Mesenchymal stem cell (in vitro differentiated cells and primary cell): ENCODE results near the gene GAREM1.
A peak's percentile ranks its signal among the peaks of the same experiment; 100 is the strongest.

ENCODE experiments used
- DNase-seq: peaks from one replicate; pipeline ENCODE4 v3.0.0-alpha.2; 2013
- H2AFZ ChIP-seq: one replicate; pipeline ENCODE4 v1.6.1; 2013; ENCODE audit warnings: low read depth, mild to moderate bottlenecking, control low read depth, inconsistent platforms, low read length, moderate library complexity
- H2AK5ac ChIP-seq: 2 replicates; pipeline ENCODE4 v1.6.1; 2013; ENCODE audit warnings: low read length, moderate library complexity, mild to moderate bottlenecking, inconsistent platforms; ENCODE audit not compliant: severe bottlenecking
- H2BK120ac ChIP-seq: one replicate; pipeline ENCODE4 v1.6.1; 2013; ENCODE audit warnings: low read depth, mild to moderate bottlenecking, inconsistent platforms, low read length, moderate library complexity
- H2BK12ac ChIP-seq, 2 experiments: one replicate each; pipeline ENCODE4 v1.6.1; 2013; ENCODE audit warnings: inconsistent platforms in 2 of 2, low read length in 2 of 2, mild to moderate bottlenecking in 2 of 2, moderate library complexity in 2 of 2, control low read depth in 1 of 2
- H2BK15ac ChIP-seq: one replicate; pipeline ENCODE4 v1.6.1; 2013; ENCODE audit warnings: mild to moderate bottlenecking, low read depth, inconsistent platforms; ENCODE audit not compliant: poor library complexity, severe bottlenecking
- H2BK5ac ChIP-seq: 2 replicates; pipeline ENCODE4 v1.6.1; 2013; ENCODE audit warnings: low read depth, mild to moderate bottlenecking, low read length, control low read depth, inconsistent platforms; ENCODE audit not compliant: poor library complexity, severe bottlenecking
- H3K14ac ChIP-seq, 2 experiments: one replicate each; pipeline ENCODE4 v1.6.1; 2013; ENCODE audit warnings: inconsistent platforms in 2 of 2, low read length in 2 of 2, control low read depth in 1 of 2, mild to moderate bottlenecking in 1 of 2, moderate library complexity in 1 of 2
- H3K18ac ChIP-seq, 2 experiments: one replicate each; pipeline ENCODE4 v1.6.1; 2013; ENCODE audit warnings: inconsistent platforms in 2 of 2, low read length in 2 of 2, control low read depth in 1 of 2, low read depth in 1 of 2, mild to moderate bottlenecking in 1 of 2
- H3K23ac ChIP-seq, 2 experiments: one replicate each; pipeline ENCODE4 v1.6.1; 2013; ENCODE audit warnings: inconsistent platforms in 2 of 2, low read length in 2 of 2, mild to moderate bottlenecking in 2 of 2, moderate library complexity in 2 of 2, control low read depth in 1 of 2
- H3K27ac ChIP-seq: 2 replicates; pipeline ENCODE4 v1.5.1; 2013; ENCODE audit warnings: mild to moderate bottlenecking, moderate library complexity, low read length, control low read depth, inconsistent platforms; ENCODE audit not compliant: poor library complexity, severe bottlenecking
- H3K27me3 ChIP-seq, 2 experiments: 2 replicates each; pipeline versions ENCODE4 v1.6.1 to v1.7.0; 2013; ENCODE audit warnings: low read length in 2 of 2, mild to moderate bottlenecking in 2 of 2, moderate library complexity in 2 of 2, control low read depth in 1 of 2, inconsistent platforms in 1 of 2; ENCODE audit not compliant: control insufficient read depth in 1 of 2, insufficient read depth in 1 of 2
- H3K36me3 ChIP-seq, 2 experiments: 2 replicates each; pipeline versions ENCODE4 v1.6.1 to v1.7.0; 2013; ENCODE audit warnings: low read length in 2 of 2, control low read depth in 1 of 2, inconsistent platforms in 1 of 2, low read depth in 1 of 2, mild to moderate bottlenecking in 1 of 2; ENCODE audit not compliant: insufficient read depth in 2 of 2, control insufficient read depth in 1 of 2
- H3K4ac ChIP-seq, 2 experiments: one replicate each; pipeline ENCODE4 v1.6.1; 2013; ENCODE audit warnings: inconsistent platforms in 2 of 2, low read length in 2 of 2, mild to moderate bottlenecking in 2 of 2, moderate library complexity in 2 of 2, control low read depth in 1 of 2, low read depth in 1 of 2
- H3K4me1 ChIP-seq: 2 replicates; pipeline ENCODE4 v1.6.1; 2013; ENCODE audit warnings: low read depth, low read length, control low read depth; ENCODE audit not compliant: control insufficient read depth, insufficient read depth
- H3K4me2 ChIP-seq: 2 replicates; pipeline ENCODE4 v1.6.1; 2013; ENCODE audit warnings: low read length, mild to moderate bottlenecking, inconsistent platforms; ENCODE audit not compliant: poor library complexity, severe bottlenecking
- H3K4me3 ChIP-seq, 2 experiments: 2 replicates each; pipeline versions ENCODE4 v1.5.1 to v1.7.0; 2013; ENCODE audit warnings: low read length in 2 of 2, mild to moderate bottlenecking in 2 of 2, control low read depth in 1 of 2, low read depth in 1 of 2; ENCODE audit not compliant: insufficient read depth in 1 of 2
- H3K79me1 ChIP-seq: replicated peaks from 2 replicates; pipeline ENCODE4 v1.6.1; 2013; ENCODE audit warnings: mild to moderate bottlenecking, control low read depth, low read length, inconsistent platforms; ENCODE audit not compliant: poor library complexity, severe bottlenecking
- H3K9ac ChIP-seq: 2 replicates; pipeline ENCODE4 v1.7.0; 2013; ENCODE audit warnings: mild to moderate bottlenecking, low read length, moderate library complexity
- H3K9me3 ChIP-seq: 2 replicates; pipeline ENCODE4 v1.7.0; 2013; ENCODE audit warnings: mild to moderate bottlenecking, low read length; ENCODE audit not compliant: control insufficient read depth
- H4K8ac ChIP-seq: one replicate; pipeline ENCODE4 v1.6.1; 2013; ENCODE audit warnings: inconsistent platforms, mild to moderate bottlenecking, low read length, moderate library complexity
- H4K91ac ChIP-seq: one replicate; pipeline ENCODE4 v1.6.1; 2013; ENCODE audit warnings: mild to moderate bottlenecking, low read length, inconsistent platforms
- WGBS: methylation state at CpG from one replicate; pipeline ENCODE4 v1.1.7; 2013; ENCODE audit warnings: mixed read lengths; 5-methylcytosine and 5-hydroxymethylcytosine counted together

Gene GAREM1

GRCh38 chr18:32373505-32373904, 97.2 kb downstream of the GAREM1 start:
- H3K4me1 ChIP-seq = peaks cover 2% of the 10 kb centered on the region
- no peak overlapping the region for H3K23ac ChIP-seq
- no peak overlapping the region for H3K4me3 ChIP-seq
- H2AFZ ChIP-seq = no peak overlapping the region
- H3K9ac ChIP-seq = no peak overlapping the region
- no peak overlapping the region for H3K4ac ChIP-seq
- H3K18ac ChIP-seq = no peak overlapping the region
- no peak overlapping the region for H4K8ac ChIP-seq
- no peak overlapping the region for H4K91ac ChIP-seq
- no peak overlapping the region for H2BK5ac ChIP-seq
- H3K4me2 ChIP-seq = no peak overlapping the region
- no peak overlapping the region for H3K14ac ChIP-seq
- no peaks in the 10 kb centered on the region for H3K9me3 ChIP-seq
- H3K36me3 ChIP-seq = no peaks in the 10 kb centered on the region
- H2BK120ac ChIP-seq = no peak overlapping the region
- H3K79me1 ChIP-seq = peaks cover 7% of the 10 kb centered on the region
- H2AK5ac ChIP-seq = no peak overlapping the region
- H2BK15ac ChIP-seq = peak overlapping the region; percentile 86
- H3K27me3 ChIP-seq = no peaks in the 10 kb centered on the region
- 99% methylated on average over 4 of the region's 4 CpGs for WGBS
- no peak overlapping the region for H2BK12ac ChIP-seq
- no peak overlapping the region for H3K27ac ChIP-seq
- no peak for DNase-seq

DNA sequence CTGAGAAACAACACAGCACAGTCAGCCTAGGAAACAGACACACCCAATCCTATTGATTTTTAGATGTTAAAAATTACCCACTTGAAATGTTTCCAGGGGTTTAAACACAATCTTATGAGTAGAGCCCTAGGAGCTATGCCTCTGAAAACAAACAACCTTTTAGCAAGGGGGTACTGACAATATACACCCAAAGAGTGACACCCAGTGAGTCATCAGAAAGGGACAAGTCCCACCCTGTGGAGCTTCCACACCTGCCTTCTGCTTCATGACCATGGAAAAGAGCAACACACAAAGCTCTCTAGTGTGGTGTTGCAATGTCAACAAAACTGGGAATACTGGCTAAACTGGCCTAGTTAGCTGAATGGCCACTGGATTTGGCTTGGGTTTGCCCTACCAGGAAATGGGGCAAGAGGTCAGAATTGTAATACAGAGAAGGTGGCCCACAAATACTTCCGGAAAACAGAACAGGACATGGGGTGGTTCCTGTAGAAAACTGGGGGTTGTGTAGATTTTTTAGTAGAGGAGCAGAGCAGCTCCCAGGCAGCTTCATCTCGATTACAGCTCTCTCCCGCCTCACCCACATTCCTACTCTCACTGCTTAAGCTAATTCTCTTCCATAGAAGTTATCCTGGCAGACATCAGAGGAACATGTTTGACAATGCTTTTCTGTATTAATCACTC, 98.2 kb downstream of the GAREM1 start:
- WGBS = 100% methylated on average over 2 of the region's 3 CpGs
- peak overlapping the region in 1 of 2 experiments; percentile 67 for H2BK12ac ChIP-seq
- no peak overlapping the region for H4K8ac ChIP-seq

GRCh38 chr18:32372047-32372380, 98.7 kb downstream of the GAREM1 start:
- no peak overlapping the region for H2AK5ac ChIP-seq
- no peaks in the 10 kb centered on the region for H3K36me3 ChIP-seq

More for the DNA sequence above, 98.2 kb downstream of the GAREM1 start:
- no peak overlapping the region for H3K27ac ChIP-seq
- peaks cover 7% of the 10 kb centered on the region for H3K79me1 ChIP-seq
- H3K9me3 ChIP-seq = no peaks in the 10 kb centered on the region
- no peaks in the 10 kb centered on the region for H3K36me3 ChIP-seq
- no peak for DNase-seq
- no peak overlapping the region for H4K91ac ChIP-seq
- H3K4me1 ChIP-seq = peaks cover 2% of the 10 kb centered on the region
- H2BK5ac ChIP-seq = no peak overlapping the region
- no peaks in the 10 kb centered on the region for H3K27me3 ChIP-seq
- H2AK5ac ChIP-seq = no peak overlapping the region
- H2BK120ac ChIP-seq = no peak overlapping the region
- H3K9ac ChIP-seq = no peak overlapping the region
- no peak overlapping the region for H3K14ac ChIP-seq
- H3K4me3 ChIP-seq = no peak overlapping the region
- no peak overlapping the region for H2BK15ac ChIP-seq
- no peak overlapping the region for H3K4me2 ChIP-seq
- no peak overlapping the region for H3K23ac ChIP-seq
- H2AFZ ChIP-seq = no peak overlapping the region
- no peak overlapping the region for H3K18ac ChIP-seq
- H3K4ac ChIP-seq = no peak overlapping the region

GRCh38 chr18:32371384-32371783, 99.3 kb downstream of the GAREM1 start:
- no peak overlapping the region for H2BK12ac ChIP-seq
- H2AFZ ChIP-seq = no peak overlapping the region
- H4K91ac ChIP-seq = no peak overlapping the region
- H3K4me3 ChIP-seq = no peak overlapping the region
- no peaks in the 10 kb centered on the region for H3K9me3 ChIP-seq
- no peak overlapping the region for H4K8ac ChIP-seq
- H3K9ac ChIP-seq = no peak overlapping the region
- H2AK5ac ChIP-seq = peak overlapping the region; percentile 14
- H3K27me3 ChIP-seq = no peaks in the 10 kb centered on the region
- no peak overlapping the region for H3K23ac ChIP-seq
- H3K27ac ChIP-seq = no peak overlapping the region
- H3K14ac ChIP-seq = no peak overlapping the region
- no peak overlapping the region for H2BK5ac ChIP-seq
- peaks cover 7% of the 10 kb centered on the region for H3K79me1 ChIP-seq
- DNase-seq = no peak
- 90% methylated on average over 2 of the region's 2 CpGs for WGBS
- H3K4ac ChIP-seq = no peak overlapping the region
- peaks cover 2% of the 10 kb centered on the region for H3K4me1 ChIP-seq
- H3K18ac ChIP-seq = peak overlapping the region in 1 of 2 experiments; percentile 64
- no peaks in the 10 kb centered on the region for H3K36me3 ChIP-seq
- no peak overlapping the region for H2BK15ac ChIP-seq
- no peak overlapping the region for H2BK120ac ChIP-seq
- H3K4me2 ChIP-seq = no peak overlapping the region

More at GRCh38 chr18:32372047-32372380, 98.7 kb downstream of the GAREM1 start:
- H3K4me1 ChIP-seq = peaks cover 2% of the 10 kb centered on the region
- H3K4me3 ChIP-seq = no peak overlapping the region
- H3K27ac ChIP-seq = no peak overlapping the region
- no peak overlapping the region for H3K18ac ChIP-seq
- H2BK12ac ChIP-seq = no peak overlapping the region
- no peak overlapping the region for H3K9ac ChIP-seq
- H3K27me3 ChIP-seq = no peaks in the 10 kb centered on the region
- no peak overlapping the region for H2AFZ ChIP-seq
- no peaks in the 10 kb centered on the region for H3K9me3 ChIP-seq
- H2BK120ac ChIP-seq = no peak overlapping the region
- H3K23ac ChIP-seq = no peak overlapping the region
- WGBS = 63% methylated on average over 1 of the region's 2 CpGs
- no peak overlapping the region for H2BK5ac ChIP-seq
- H2BK15ac ChIP-seq = no peak overlapping the region
- peaks cover 7% of the 10 kb centered on the region for H3K79me1 ChIP-seq
- no peak for DNase-seq
- H3K4me2 ChIP-seq = no peak overlapping the region
- no peak overlapping the region for H3K4ac ChIP-seq
- no peak overlapping the region for H4K91ac ChIP-seq
- no peak overlapping the region for H3K14ac ChIP-seq
- H4K8ac ChIP-seq = no peak overlapping the region
